Transverse colon (tissue), 4 donors: ENCODE measurements around the gene KIFC3. TPM values are rescaled to one million over a fixed set of nuclear protein-coding genes. Genes with fewer than 3 reads are reported as not detected.
A peak's percentile ranks its signal among the peaks of the same experiment; 100 is the strongest.
"Not testable (repeated sequence)": the region's sequence is repeated elsewhere in the genome, so short reads cannot be mapped to it uniquely, and the experiment has no call there.

ENCODE experiments used
- DNase-seq: peaks from one replicate; pipeline ENCODE4 v3.0.0-alpha.2; 2019
- H3K27ac ChIP-seq, 4 donors: fragments of 200-600 bp; sonication (generic); 2 replicates each; pipeline ENCODE4 v1.5.1; 2016 to 2018; ENCODE audit warnings: inconsistent platforms in 4 of 4
- H3K27me3 ChIP-seq: fragments of 200-600 bp; sonication (generic); 2 replicates; pipeline ENCODE4 v1.5.1; 2017; ENCODE audit warnings: inconsistent platforms
- H3K36me3 ChIP-seq, 4 donors: fragments of 200-600 bp; sonication (generic); 2 replicates each; pipeline ENCODE4 v1.5.1; 2017 to 2019; ENCODE audit warnings: inconsistent platforms in 4 of 4
- H3K4me1 ChIP-seq, 4 donors: fragments of 200-600 bp; sonication (generic); 2 replicates each; pipeline ENCODE4 v1.5.1; 2017 to 2020; ENCODE audit warnings: inconsistent platforms in 4 of 4
- H3K4me3 ChIP-seq, 4 donors: fragments of 200-600 bp; sonication (generic); 1 replicate in 1 of 4; 2 replicates in 3 of 4; pipeline versions ENCODE4 v1.5.1 to v1.6.1; 2017 to 2019; ENCODE audit warnings: inconsistent platforms in 4 of 4
- H3K9me3 ChIP-seq, 2 donors: fragments of 200-600 bp; sonication (generic); 2 replicates each; pipeline ENCODE4 v1.5.1; 2017 to 2019; ENCODE audit warnings: inconsistent platforms in 2 of 2
- EP300 ChIP-seq: sonication (generic); formaldehyde crosslinking; IDR thresholded peaks from one replicate; pipeline ENCODE4 v1.6.1; 2017; ENCODE audit warnings: antibody characterized with exemption, low read depth
- POLR2A ChIP-seq: fragments of 450-650 bp; IDR thresholded peaks from one replicate; pipeline ENCODE4 v1.6.1; 2016; ENCODE audit warnings: antibody characterized with exemption, mild to moderate bottlenecking, moderate library complexity
- POLR2AphosphoS5 ChIP-seq, 3 donors: sonication (generic); formaldehyde crosslinking; IDR thresholded peaks; one replicate each; pipeline ENCODE4 v1.6.1; 2016; ENCODE audit warnings: antibody characterized with exemption in 3 of 3
- WGBS, 2 donors: methylation state at CpG; one replicate each; pipeline ENCODE4 v1.1.5; 2018; ENCODE audit warnings: low coverage in 1 of 2; 5-methylcytosine and 5-hydroxymethylcytosine counted together
- in situ Hi-C, 4 donors: fragments of 200-750 bp; cut with MboI; loops; one replicate each; pipeline versions ENCODE4 v1.15.0 to v1.15.1; 2017; ENCODE audit warnings: low sequenced_read_pairs in 3 of 4, low pct_ligation_motif_present in 1 of 4, low pct_unique_long_range_greater_than_20kb in 1 of 4
- intact Hi-C: fragments of 100-400 bp; cut with DNase I; formaldehyde crosslinking; loops from one replicate; pipeline ENCODE4 v1.15.1; 2023; ENCODE audit warnings: low total_unique reads
- total RNA-seq, 4 donors: library from RNA; depleted of rRNA; stranded (reverse); fragments of >200 nt; gene quantifications; one replicate each; pipeline ENCODE4 v1.1.0, GENCODE V29; 2016
- TF ChIP-seq, protein P1 (sequence below), 5 experiments: fragments of 200-600 bp in 3 of 5; fragments of 450-650 bp in 2 of 5; sonication (generic) in 3 of 5; IDR thresholded peaks; 1 replicate in 2 of 5; 2 replicates in 3 of 5; pipeline ENCODE4 v1.5.1; 2016 to 2017; ENCODE audit warnings: antibody characterized with exemption in 5 of 5, inconsistent platforms in 3 of 5, mild to moderate bottlenecking in 2 of 5, moderate library complexity in 1 of 5

Gene KIFC3
- total RNA-seq, 4 donors from 2014 or later, result 5.2 to 46.8 (median 13.5) TPM

DNA sequence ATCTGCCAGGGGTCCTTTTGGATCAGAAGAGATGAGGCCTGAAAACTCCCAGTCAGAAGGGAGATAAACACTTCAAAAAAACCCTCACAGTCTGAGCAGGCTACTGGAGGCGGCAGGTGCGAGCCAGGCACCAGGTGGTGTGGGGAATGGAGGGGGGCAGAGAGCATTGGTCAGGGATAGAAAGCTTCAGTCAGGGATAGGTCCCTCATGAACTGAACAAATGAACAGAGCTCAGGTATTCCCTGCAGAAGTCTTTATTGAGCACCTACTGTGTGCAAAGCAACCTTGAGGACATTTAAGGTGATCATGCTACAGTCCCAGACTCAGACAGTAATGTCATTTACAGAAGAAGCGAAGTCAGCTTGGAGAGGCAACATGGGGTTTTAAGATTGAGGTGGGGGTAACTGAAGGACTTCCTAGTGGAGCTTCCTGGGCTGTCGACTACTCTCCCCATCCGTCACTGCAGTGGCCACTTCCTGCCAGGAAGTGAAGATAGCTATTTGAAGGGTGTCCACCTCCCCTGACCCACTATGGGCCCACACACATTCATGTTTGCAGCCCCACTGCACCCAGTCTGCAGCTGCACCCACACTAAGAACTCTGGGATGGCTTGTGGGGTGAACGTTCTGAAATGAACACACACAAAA, 3.2 kb downstream of the KIFC3 start:
- H3K4me3 ChIP-seq, result no peak overlapping the region
- in situ Hi-C loops, result no loop called here
- no peaks in the 10 kb centered on the region for H3K36me3 ChIP-seq
- TF ChIP-seq, protein P1, sequence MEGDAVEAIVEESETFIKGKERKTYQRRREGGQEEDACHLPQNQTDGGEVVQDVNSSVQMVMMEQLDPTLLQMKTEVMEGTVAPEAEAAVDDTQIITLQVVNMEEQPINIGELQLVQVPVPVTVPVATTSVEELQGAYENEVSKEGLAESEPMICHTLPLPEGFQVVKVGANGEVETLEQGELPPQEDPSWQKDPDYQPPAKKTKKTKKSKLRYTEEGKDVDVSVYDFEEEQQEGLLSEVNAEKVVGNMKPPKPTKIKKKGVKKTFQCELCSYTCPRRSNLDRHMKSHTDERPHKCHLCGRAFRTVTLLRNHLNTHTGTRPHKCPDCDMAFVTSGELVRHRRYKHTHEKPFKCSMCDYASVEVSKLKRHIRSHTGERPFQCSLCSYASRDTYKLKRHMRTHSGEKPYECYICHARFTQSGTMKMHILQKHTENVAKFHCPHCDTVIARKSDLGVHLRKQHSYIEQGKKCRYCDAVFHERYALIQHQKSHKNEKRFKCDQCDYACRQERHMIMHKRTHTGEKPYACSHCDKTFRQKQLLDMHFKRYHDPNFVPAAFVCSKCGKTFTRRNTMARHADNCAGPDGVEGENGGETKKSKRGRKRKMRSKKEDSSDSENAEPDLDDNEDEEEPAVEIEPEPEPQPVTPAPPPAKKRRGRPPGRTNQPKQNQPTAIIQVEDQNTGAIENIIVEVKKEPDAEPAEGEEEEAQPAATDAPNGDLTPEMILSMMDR (IDR thresholded peaks at IDR 0.05), result no peak
- TF ChIP-seq EP300, result no peak
- no peak for TF ChIP-seq POLR2A
- TF ChIP-seq POLR2AphosphoS5 (IDR thresholded peaks at IDR 0.05), result no peak
- DNase-seq, result no peak
- WGBS, 2 donors, result 56% methylated on average over 6 of the region's 6 CpGs; no CpG with 5 or more reads in 1 of the 2 donors
- no peak overlapping the region for H3K27ac ChIP-seq
- intact Hi-C loops, result no loop called here
- peaks cover 70% of the 10 kb centered on the region for H3K27me3 ChIP-seq
- no peaks in the 10 kb centered on the region for H3K9me3 ChIP-seq
- H3K4me1 ChIP-seq, result peaks cover 12 to 59% (median 35%) of the 10 kb centered on the region in 4 donors

DNA sequence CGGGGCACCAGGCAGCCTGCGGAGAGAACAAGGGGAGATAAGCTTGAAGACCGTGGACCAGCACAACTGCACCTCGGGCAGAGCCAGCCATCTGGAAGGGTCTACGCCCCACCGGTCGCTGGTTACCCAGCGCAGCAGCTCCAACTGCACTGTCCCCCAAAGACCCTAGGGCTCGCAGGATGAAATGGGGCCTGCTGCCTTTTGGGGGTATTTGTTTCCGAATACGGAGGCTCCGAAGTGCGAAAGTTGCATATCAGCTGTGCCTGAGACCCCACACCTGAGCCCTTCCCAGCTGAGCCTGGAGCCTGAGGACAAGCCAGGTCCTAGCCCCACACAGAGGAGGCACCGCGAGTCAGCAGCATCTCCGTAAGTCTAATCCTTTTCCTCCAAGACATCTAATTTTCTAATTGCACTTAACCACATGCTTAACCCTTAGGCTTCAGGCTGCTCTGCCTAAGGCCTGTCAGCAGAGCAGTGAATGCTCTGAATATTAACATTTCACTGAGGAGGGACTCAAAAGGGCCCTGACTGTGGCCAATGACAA, 4.0 kb downstream of the KIFC3 start:
- no peaks in the 10 kb centered on the region for H3K36me3 ChIP-seq
- WGBS, 2 donors, result 58% methylated on average over 16 of the region's 16 CpGs; no CpG with 5 or more reads in 1 of the 2 donors
- intact Hi-C loops, result no loop called here

DNA sequence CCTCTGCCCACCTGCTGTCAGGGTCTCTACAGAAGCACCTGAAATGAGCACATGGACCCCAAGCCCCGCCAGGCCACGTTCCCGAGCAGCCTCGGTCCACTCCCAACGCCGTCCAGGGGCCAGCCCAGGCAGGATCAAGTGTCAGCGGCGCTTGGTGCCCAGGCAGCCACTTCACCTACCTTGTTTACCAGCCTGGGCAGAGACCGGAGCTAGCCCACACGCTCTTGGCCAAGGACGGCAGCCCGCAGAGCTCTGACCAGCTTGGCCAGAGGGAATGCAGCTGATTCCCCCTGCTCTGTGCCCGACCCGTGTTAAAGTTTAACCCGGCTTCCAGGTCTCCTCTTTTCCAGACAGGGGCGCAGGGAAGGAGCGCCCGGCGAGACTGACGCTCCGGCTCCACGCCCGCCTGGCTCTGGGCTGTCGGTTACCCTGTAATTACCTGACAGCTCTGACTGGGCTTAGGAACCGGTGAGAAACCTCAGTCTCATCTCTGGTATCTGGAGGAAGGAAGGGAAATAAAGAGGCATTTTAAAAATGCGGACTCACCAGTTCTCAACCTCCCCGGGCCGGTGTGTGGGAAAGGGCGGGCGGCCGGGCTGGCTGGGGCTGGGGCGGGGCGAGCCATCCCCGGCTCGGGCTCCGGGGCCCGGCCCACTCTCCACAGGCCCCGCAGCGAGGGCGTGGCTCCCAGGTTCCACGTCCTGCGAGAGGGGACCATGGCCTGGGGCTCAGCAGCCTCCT, 4.6 kb downstream of the KIFC3 start:
- intact Hi-C loops, result no loop called here

More for the DNA sequence above, 4.0 kb downstream of the KIFC3 start:
- H3K4me1 ChIP-seq, result peaks cover 12 to 52% (median 34%) of the 10 kb centered on the region in 4 donors
- TF ChIP-seq, protein P1 (IDR thresholded peaks at IDR 0.05), result no peak
- TF ChIP-seq POLR2A (no peak), POLR2AphosphoS5 (IDR thresholded peaks at IDR 0.05) (no peak), EP300 (no peak)
- H3K27ac ChIP-seq, result no peak overlapping the region
- in situ Hi-C loops, result no loop called here
- H3K4me3 ChIP-seq, result peak overlapping the region in 1 of 4 donors; percentile 19
- DNase-seq, result no peak
- no peaks in the 10 kb centered on the region for H3K9me3 ChIP-seq
- peaks cover 64% of the 10 kb centered on the region for H3K27me3 ChIP-seq

DNA sequence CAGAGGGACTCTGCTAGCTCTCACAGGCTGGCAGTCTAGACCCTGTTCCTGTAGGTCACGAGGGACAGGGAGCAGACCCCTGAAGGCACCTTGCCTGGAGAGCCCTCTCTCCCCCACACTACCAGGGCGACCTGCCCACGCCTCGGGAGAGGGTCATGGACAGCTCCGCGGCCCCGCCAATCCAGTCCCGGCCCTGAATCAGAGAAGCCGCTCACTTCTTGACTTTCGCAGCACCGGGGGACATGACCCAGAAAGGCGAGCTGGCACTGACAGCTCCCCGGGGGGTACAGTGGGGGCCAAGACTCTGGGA, 5.1 kb downstream of the KIFC3 start:
- no peak overlapping the region for H3K27ac ChIP-seq

More for the DNA sequence above, 4.6 kb downstream of the KIFC3 start:
- Histone ChIP-seq H3K36me3 (no peaks in the 10 kb centered on the region), H3K27me3 (peaks cover 57% of the 10 kb centered on the region), H3K4me1 (peaks cover 6 to 45% (median 28%) of the 10 kb centered on the region in 4 donors), H3K4me3 (peak overlapping the region in 1 of 4 donors; percentile 19), H3K27ac (no peak overlapping the region), H3K9me3 (no peaks in the 10 kb centered on the region)
- in situ Hi-C loops, result no loop called here
- TF ChIP-seq, protein P1 (IDR thresholded peaks at IDR 0.05), result no peak
- TF ChIP-seq EP300, result no peak
- TF ChIP-seq POLR2A, result no peak
- no peak for TF ChIP-seq POLR2AphosphoS5 (IDR thresholded peaks at IDR 0.05)
- DNase-seq, result no peak
- 58% methylated on average over 34 of the region's 42 CpGs; no CpG with 5 or more reads in 1 of the 2 donors for WGBS, 2 donors

DNA sequence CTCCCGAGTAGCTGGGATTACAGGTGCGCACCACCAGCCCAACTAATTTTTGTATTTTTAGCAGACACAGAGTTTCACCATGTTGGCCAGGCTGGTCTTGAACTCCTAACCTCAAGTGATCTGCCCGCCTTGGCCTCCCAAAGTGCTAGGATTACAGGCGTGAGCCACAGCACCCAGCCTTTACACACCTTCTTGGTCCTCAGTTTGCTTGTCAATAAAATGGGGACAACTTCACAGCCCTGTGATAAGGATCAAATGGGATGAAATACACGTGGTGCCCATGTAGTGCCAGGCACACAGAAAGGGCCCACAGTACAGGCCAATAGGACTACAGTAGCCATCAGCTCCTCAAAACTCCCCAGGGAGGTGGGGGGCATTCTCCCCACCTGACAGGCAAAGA, 6.3 kb downstream of the KIFC3 start:
- H3K9me3 ChIP-seq, DNase-seq, in situ Hi-C loops, H3K36me3 ChIP-seq, H3K4me3 ChIP-seq, H3K27ac ChIP-seq, intact Hi-C loops: not testable (repeated sequence)
- Histone ChIP-seq H3K27me3 (peaks cover 40% of the 10 kb centered on the region), H3K4me1 (peaks cover under 1 to 32% (median 17%) of the 10 kb centered on the region in 4 donors)
- WGBS, 2 donors, result 82 to 87% methylated on average over 3 to 5 of the region's 5 CpGs

More for the DNA sequence above, 5.1 kb downstream of the KIFC3 start:
- H3K9me3 ChIP-seq, result no peaks in the 10 kb centered on the region
- in situ Hi-C loops, result no loop called here
- intact Hi-C loops, result no loop called here
- H3K4me3 ChIP-seq, result peak overlapping the region in 1 of 4 donors; percentile 19
- peaks cover 52% of the 10 kb centered on the region for H3K27me3 ChIP-seq
- no peak for DNase-seq
- TF ChIP-seq POLR2AphosphoS5 (IDR thresholded peaks at IDR 0.05) (no peak), POLR2A (no peak), EP300 (no peak)
- TF ChIP-seq, protein P1 (IDR thresholded peaks at IDR 0.05), result no peak
- peaks cover 5 to 43% (median 25%) of the 10 kb centered on the region in 4 donors for H3K4me1 ChIP-seq
- H3K36me3 ChIP-seq, result no peaks in the 10 kb centered on the region
- WGBS, 2 donors, result 59% methylated on average over 13 of the region's 13 CpGs; no CpG with 5 or more reads in 1 of the 2 donors
